ENCODE results near the gene NR4A3. TPM values are rescaled to one million over a fixed set of nuclear protein-coding genes. Genes with fewer than 3 reads are reported as not detected.

NR4A3 gene
- total and polyA plus RNA-seq, 9 of the 15 experiments (the other 6 are each of a cell fraction or from before 2014, with no cell fraction given) = 0.04 to 0.07 TPM; not detected in 7

- ATAC-seq (peak; percentile 91), DNase-seq (ENCODE audit: extremely low read depth in 1 of 4, low spot score in 3 of 4) (peak; percentile 79 to 97 (median 96)), FAIRE-seq (no peak)
- no peaks in the 10 kb centered on the region for H3K9me3 ChIP-seq (replicated peaks; ENCODE audit: control insufficient read depth, insufficient read depth, low read depth, low read length)
- H3K9ac ChIP-seq (ENCODE audit: insufficient read depth in 1 of 2, low read depth in 2 of 2, low read length in 2 of 2) = peak within 1 kb of the TSS; percentile 86 to 99
- no peaks in the 10 kb centered on the region for H3K9me1 ChIP-seq (ENCODE audit: control insufficient read depth, insufficient read depth, low read length)
- under 1% methylated on average over 55 of the region's 76 CpGs for WGBS (ENCODE audit: insufficient coverage, low coverage, missing lambda C conversion rate)
- peak within 1 kb of the TSS; percentile 96 for H3K4me3 ChIP-seq
- peaks cover 28% of the 10 kb centered on the region; the same call in 2 of the 3 replicates for H3K79me2 ChIP-seq (ENCODE audit: control insufficient read depth, insufficient read depth, low read length)
- peak within 1 kb of the TSS; percentile 94 for H3K4me2 ChIP-seq (ENCODE audit: insufficient read depth, low read length)
- no peaks in the 10 kb centered on the region for H3K36me3 ChIP-seq (ENCODE audit: control insufficient read depth, insufficient read depth, low read length)
- H3K4me1 ChIP-seq (replicated peaks in 1 of 2; ENCODE audit: control insufficient read depth in 2 of 2, insufficient read depth in 2 of 2, low read length in 2 of 2) = peaks cover 0 to 6% of the 10 kb centered on the region in 2 experiments; a peak in 2 of 5 replicates
- in situ Hi-C loops (cut with MboI) (no loop called here), intact Hi-C loops (cut with micrococcal nuclease) (loop anchor here (2.0 kb wide), 1 partner anchor 86 kb away; the partner anchor contains the start of gene NR4A3)
- no peaks in the 10 kb centered on the region for H4K20me1 ChIP-seq (replicated peaks; ENCODE audit: control insufficient read depth, insufficient read depth, low read length)
- peak within 1 kb of the TSS; percentile 98 for H2AFZ ChIP-seq (ENCODE audit: low read depth, low read length)
- TSS peak; percentile 46 for BruUV-seq (replicated peaks)
- H3K27ac ChIP-seq (ENCODE audit: extremely low read depth, low read depth, low read length) = peak within 1 kb of the TSS; percentile 95
- ChIA-PET CTCF (ENCODE audit: low intra/inter-chr PET ratio) (no interaction called here), POLR2A (interaction anchor here (0.6 to 2.5 kb wide), 7 partner anchors 9 to 1247 kb away, joined by 3 to 12 read pairs (median 3); no protein-coding TSS in a partner anchor)
- no peaks in the 10 kb centered on the region for H3K27me3 ChIP-seq (ENCODE audit: control insufficient read depth in 2 of 2, insufficient read depth in 2 of 2, low read length in 2 of 2)
- TF ChIP-seq KLF6 (CRISPR knock-in tag; IDR thresholded peaks at IDR 0.05; ENCODE audit: borderline replicate concordance) (no peak), SETDB1 (IDR thresholded peaks at IDR 0.05; ENCODE audit: low read length) (no peak), RHOXF2B (CRISPR knock-in tag; conservative IDR thresholded peaks at IDR 0.05) (no peak), LARP7 (IDR thresholded peaks at IDR 0.05) (no peak), CGGBP1 (CRISPR knock-in tag; IDR thresholded peaks at IDR 0.05) (no peak), LCOR (CRISPR knock-in tag; IDR thresholded peaks at IDR 0.05) (peak; percentile 30; the same call in 1 of the 2 replicates), PHB (CRISPR knock-in tag; IDR thresholded peaks at IDR 0.05) (no peak), ETS1 (conservative IDR thresholded peaks at IDR 0.05; ENCODE audit: control insufficient read depth, low read depth, low read length) (peak; percentile 61; the same call in 1 of the 2 replicates), EHMT2 (IDR thresholded peaks at IDR 0.05) (no peak), ETV5 (CRISPR knock-in tag; IDR thresholded peaks at IDR 0.05; ENCODE audit: low read depth) (no peak), RBM39 (optimal IDR thresholded peaks at IDR 0.05; ENCODE audit: low read depth, low read length) (no peak), NFRKB (IDR thresholded peaks at IDR 0.05; ENCODE audit: low read depth) (no peak), ZNF174 (CRISPR knock-in tag; IDR thresholded peaks at IDR 0.05) (no peak), CREB3L1 (IDR thresholded peaks at IDR 0.05; ENCODE audit: borderline replicate concordance, low read depth) (0 out of 2 replicates have a peak, but pooled peaks have one; percentile 49), ZNF41 (CRISPR knock-in tag; conservative IDR thresholded peaks at IDR 0.05) (no peak), HEY1 (CRISPR knock-in tag; IDR thresholded peaks at IDR 0.05; ENCODE audit: borderline replicate concordance) (no peak), ARID3A (IDR thresholded peaks at IDR 0.05; ENCODE audit: borderline replicate concordance, low read depth, low read length) (no peak)
Measured at GRCh38 chr9:99906403-99907207, 84.9 kb downstream of the NR4A3 start, which contains the start of gene STX17. Gene STX17, plus strand, starts transcription at chr9:99906654. Its CDS starts 8,586 bp downstream, at chr9:99915240.
